Astrocyte (in vitro differentiated cells and primary cell): Measurements from ENCODE around the gene UQCR11. TPM values are rescaled to one million over a fixed set of nuclear protein-coding genes. Genes with fewer than 3 reads are reported as not detected.

ENCODE experiments used
- DNase-seq: peaks from one replicate; pipeline ENCODE4 v3.0.0-alpha.2; 2010; ENCODE audit warnings: low read depth
- FAIRE-seq: peaks from 2 replicates; lab custom pipeline; 2011; peaks lifted over from hg19 to GRCh38; lab: Jason Lieb, UNC
- H2AFZ ChIP-seq: 2 replicates; pipeline ENCODE4 v1.6.0; 2012; ENCODE audit warnings: low read depth, low read length, inconsistent platforms
- H3K27ac ChIP-seq: 2 replicates; pipeline ENCODE4 v1.5.1; 2011; ENCODE audit warnings: low read depth, low read length, inconsistent platforms
- H3K27me3 ChIP-seq: 2 replicates; pipeline ENCODE4 v1.6.0; 2011; ENCODE audit warnings: low read length, inconsistent platforms; ENCODE audit not compliant: insufficient read depth
- H3K36me3 ChIP-seq: 2 replicates; pipeline ENCODE4 v1.5.1; 2011; ENCODE audit warnings: low read length, inconsistent platforms; ENCODE audit not compliant: insufficient read depth
- H3K4me1 ChIP-seq: 2 replicates; pipeline ENCODE4 v1.5.1; 2011; ENCODE audit warnings: low read length, inconsistent platforms; ENCODE audit not compliant: insufficient read depth
- H3K4me2 ChIP-seq: 2 replicates; pipeline ENCODE4 v1.6.0; 2012; ENCODE audit warnings: low read length, inconsistent platforms
- H3K4me3 ChIP-seq: 2 replicates; pipeline ENCODE4 v1.5.1; 2011; ENCODE audit warnings: low read depth, mild to moderate bottlenecking, low read length, inconsistent platforms; ENCODE audit not compliant: insufficient read depth
- H3K79me2 ChIP-seq: 2 replicates; pipeline ENCODE4 v1.6.0; 2012; ENCODE audit warnings: mild to moderate bottlenecking, low read length, inconsistent platforms; ENCODE audit not compliant: insufficient read depth
- H3K9ac ChIP-seq: 2 replicates; pipeline ENCODE4 v1.6.0; 2012; ENCODE audit warnings: mild to moderate bottlenecking, low read length, inconsistent platforms
- H3K9me3 ChIP-seq: 2 replicates; pipeline ENCODE4 v1.5.1; 2012; ENCODE audit warnings: low read depth, mild to moderate bottlenecking, low read length, inconsistent platforms; ENCODE audit not compliant: insufficient read depth
- H4K20me1 ChIP-seq: 2 replicates; pipeline ENCODE4 v1.6.0; 2012; ENCODE audit warnings: low read length, inconsistent platforms; ENCODE audit not compliant: insufficient read depth
- H3K27ac Mint-ChIP-seq: one replicate; pipeline ENCODE4 v1.8.0; 2021; ENCODE audit warnings: mild to moderate bottlenecking, mixed read lengths; ENCODE audit not compliant: unreplicated experiment
- H3K27me3 Mint-ChIP-seq: one replicate; pipeline ENCODE4 v1.8.0; 2021; ENCODE audit warnings: low read depth, mixed read lengths; ENCODE audit not compliant: unreplicated experiment
- H3K36me3 Mint-ChIP-seq: one replicate; pipeline ENCODE4 v1.8.0; 2021; ENCODE audit warnings: low read depth, mixed read lengths; ENCODE audit not compliant: unreplicated experiment
- H3K4me1 Mint-ChIP-seq: one replicate; pipeline ENCODE4 v1.8.0; 2021; ENCODE audit warnings: low read depth, mixed read lengths; ENCODE audit not compliant: unreplicated experiment
- H3K4me3 Mint-ChIP-seq: one replicate; pipeline ENCODE4 v1.8.0; 2021; ENCODE audit warnings: mild to moderate bottlenecking, moderate library complexity, mixed read lengths; ENCODE audit not compliant: unreplicated experiment
- H3K9me3 Mint-ChIP-seq: one replicate; pipeline ENCODE4 v1.8.0; 2021; ENCODE audit warnings: mild to moderate bottlenecking, mixed read lengths; ENCODE audit not compliant: unreplicated experiment
- EZH2 ChIP-seq: IDR thresholded peaks from 2 replicates; pipeline ENCODE4 v1.6.1; 2012; ENCODE audit warnings: mild to moderate bottlenecking, low read length, inconsistent platforms; ENCODE audit not compliant: insufficient read depth
- total RNA-seq: library from RNA; stranded (reverse); gene quantifications from 2 replicates; pipeline ENCODE4 v1.2.1, GENCODE V29; 2021
- TF ChIP-seq, protein P1 (sequence below): IDR thresholded peaks from 2 replicates; pipeline ENCODE4 v1.5.1; 2011; ENCODE audit warnings: low read depth, mild to moderate bottlenecking, inconsistent platforms, low read length, moderate library complexity; ENCODE audit not compliant: insufficient read depth

Gene UQCR11
- total RNA-seq, 1 donor from 2014 or later, result 255 TPM

GRCh38 chr19:1608359-1609102 is 3.3 kb upstream of the UQCR11 start:
- no peaks in the 10 kb centered on the region for H3K27me3 Mint-ChIP-seq
- peaks cover 17% of the 10 kb centered on the region for H3K79me2 ChIP-seq
- no peaks in the 10 kb centered on the region for H3K27me3 ChIP-seq
- no peak overlapping the region for H3K9ac ChIP-seq
- H2AFZ ChIP-seq, result no peak overlapping the region
- H3K4me3 Mint-ChIP-seq, result no peak overlapping the region
- H4K20me1 ChIP-seq, result peaks cover 14% of the 10 kb centered on the region
- no peak overlapping the region for H3K27ac Mint-ChIP-seq
- H3K4me1 Mint-ChIP-seq, result peaks cover 5% of the 10 kb centered on the region
- no peak for DNase-seq
- H3K27ac ChIP-seq, result no peak overlapping the region
- H3K36me3 Mint-ChIP-seq, result peaks cover 2% of the 10 kb centered on the region
- FAIRE-seq, result no peak
- no peak overlapping the region for H3K4me3 ChIP-seq
- H3K4me2 ChIP-seq, result no peak overlapping the region
- H3K9me3 Mint-ChIP-seq, result no peaks in the 10 kb centered on the region
- no peaks in the 10 kb centered on the region for H3K9me3 ChIP-seq
- TF ChIP-seq, protein P1, sequence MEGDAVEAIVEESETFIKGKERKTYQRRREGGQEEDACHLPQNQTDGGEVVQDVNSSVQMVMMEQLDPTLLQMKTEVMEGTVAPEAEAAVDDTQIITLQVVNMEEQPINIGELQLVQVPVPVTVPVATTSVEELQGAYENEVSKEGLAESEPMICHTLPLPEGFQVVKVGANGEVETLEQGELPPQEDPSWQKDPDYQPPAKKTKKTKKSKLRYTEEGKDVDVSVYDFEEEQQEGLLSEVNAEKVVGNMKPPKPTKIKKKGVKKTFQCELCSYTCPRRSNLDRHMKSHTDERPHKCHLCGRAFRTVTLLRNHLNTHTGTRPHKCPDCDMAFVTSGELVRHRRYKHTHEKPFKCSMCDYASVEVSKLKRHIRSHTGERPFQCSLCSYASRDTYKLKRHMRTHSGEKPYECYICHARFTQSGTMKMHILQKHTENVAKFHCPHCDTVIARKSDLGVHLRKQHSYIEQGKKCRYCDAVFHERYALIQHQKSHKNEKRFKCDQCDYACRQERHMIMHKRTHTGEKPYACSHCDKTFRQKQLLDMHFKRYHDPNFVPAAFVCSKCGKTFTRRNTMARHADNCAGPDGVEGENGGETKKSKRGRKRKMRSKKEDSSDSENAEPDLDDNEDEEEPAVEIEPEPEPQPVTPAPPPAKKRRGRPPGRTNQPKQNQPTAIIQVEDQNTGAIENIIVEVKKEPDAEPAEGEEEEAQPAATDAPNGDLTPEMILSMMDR, result no peak
- TF ChIP-seq EZH2, result no peak
- peaks cover 13% of the 10 kb centered on the region for H3K4me1 ChIP-seq
- H3K36me3 ChIP-seq, result peaks cover 4% of the 10 kb centered on the region

GRCh38 chr19:1606138-1606651 is 933 bp upstream of the UQCR11 start:
- Mint-ChIP-seq H3K36me3 (peaks cover 9% of the 10 kb centered on the region), H3K9me3 (no peaks in the 10 kb centered on the region), H3K4me3 (peak overlapping the region; percentile 98), H3K4me1 (peaks cover 3% of the 10 kb centered on the region), H3K27me3 (no peaks in the 10 kb centered on the region), H3K27ac (peak overlapping the region; percentile 100)
- H3K4me1 ChIP-seq, result peaks cover 13% of the 10 kb centered on the region
- H3K36me3 ChIP-seq, result peaks cover 2% of the 10 kb centered on the region
- H3K27me3 ChIP-seq, result no peaks in the 10 kb centered on the region
- H3K4me3 ChIP-seq, result peak overlapping the region; percentile 94
- peaks cover 32% of the 10 kb centered on the region for H4K20me1 ChIP-seq
- peak overlapping the region; percentile 95 for H3K9ac ChIP-seq
- peak overlapping the region; percentile 84 for H3K27ac ChIP-seq
- peaks cover 41% of the 10 kb centered on the region for H3K79me2 ChIP-seq
- DNase-seq (no peak), FAIRE-seq (no peak)
- no peak for TF ChIP-seq EZH2
- TF ChIP-seq, protein P1, result no peak
- no peaks in the 10 kb centered on the region for H3K9me3 ChIP-seq
- H2AFZ ChIP-seq, result peak overlapping the region; percentile 85
- H3K4me2 ChIP-seq, result peak overlapping the region; percentile 91
